NB4 (cell line): ENCODE measurements around the gene AGBL1.

Source experiments
- DNase-seq: peaks from one replicate; pipeline ENCODE4 v3.0.0; 2010; ENCODE audit warnings: low read depth
- H3K4me3 ChIP-seq: one replicate; pipeline ENCODE4 v1.5.1; 2011; ENCODE audit warnings: mild to moderate bottlenecking, low read depth, low read length, moderate library complexity
- CTCF ChIP-seq: IDR thresholded peaks from one replicate; pipeline ENCODE4 v1.5.1; 2012; ENCODE audit warnings: low read depth, low read length
- MAX ChIP-seq: IDR thresholded peaks from 2 replicates; pipeline ENCODE4 v1.6.1; 2011; ENCODE audit warnings: low read depth, low read length
- MYC ChIP-seq: IDR thresholded peaks from 2 replicates; pipeline ENCODE4 v1.6.1; 2011; ENCODE audit warnings: low read depth, low read length
- POLR2A ChIP-seq: IDR thresholded peaks from 2 replicates; pipeline ENCODE4 v1.6.1; 2011; ENCODE audit warnings: mild to moderate bottlenecking; ENCODE audit not compliant: insufficient read length; ENCODE audit errors: extremely low read depth

The AGBL1 gene

DNA sequence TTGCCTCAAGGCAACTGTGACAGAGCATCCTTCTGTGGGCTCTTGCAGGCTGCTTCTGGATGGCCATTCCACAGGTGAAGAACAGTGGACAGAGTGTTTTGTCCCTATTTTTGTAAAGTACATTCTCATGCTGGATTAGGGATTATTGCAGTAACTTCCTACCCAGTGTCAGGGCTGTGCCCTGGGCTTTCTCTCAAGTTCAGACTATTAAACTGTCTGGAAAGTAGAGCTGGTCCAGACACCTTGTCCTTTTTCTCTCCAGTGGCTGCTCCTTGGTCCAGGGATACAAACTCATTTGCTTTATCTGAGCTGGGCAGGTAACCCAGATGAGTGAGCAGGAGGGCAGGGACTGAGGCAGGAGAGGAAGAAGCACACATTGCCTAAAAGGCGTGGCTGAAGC lies 37.4 kb upstream of the AGBL1 start:
- no peak for TF ChIP-seq POLR2A
- no peak for TF ChIP-seq MYC
- TF ChIP-seq CTCF: no peak
- no peak for TF ChIP-seq MAX
- H3K4me3 ChIP-seq: no peak overlapping the region
- DNase-seq: no peak

- H3K4me3 ChIP-seq: no peak overlapping the region
- no peak for TF ChIP-seq MYC
- peak; percentile 4 for TF ChIP-seq CTCF
- peak; percentile 6 for DNase-seq
Measured at GRCh38 chr15:86044981-86045380, 34.7 kb upstream of the AGBL1 start.

DNA sequence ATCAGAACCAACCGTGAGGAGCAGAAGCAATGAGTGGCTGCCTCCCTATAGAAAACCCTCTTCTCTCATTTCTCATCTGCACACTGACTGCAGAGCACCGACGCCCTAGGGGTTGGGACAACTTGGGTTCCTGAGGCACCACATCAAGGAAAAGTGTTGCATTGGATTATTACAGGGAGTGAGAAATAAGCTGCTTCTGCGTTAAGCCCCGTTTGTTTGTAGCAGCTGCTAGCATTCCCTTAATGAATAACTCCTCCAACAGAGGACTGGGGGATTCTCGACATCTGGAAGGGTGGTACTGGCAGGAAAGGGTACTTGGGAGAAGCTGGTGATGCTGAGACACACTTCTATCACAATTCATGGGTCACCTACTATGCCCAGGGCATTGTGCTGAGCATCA lies 25.3 kb upstream of the AGBL1 start:
- no peak for TF ChIP-seq CTCF
- TF ChIP-seq MYC: no peak
- TF ChIP-seq POLR2A: no peak
- TF ChIP-seq MAX: no peak
- DNase-seq: no peak
- no peak overlapping the region for H3K4me3 ChIP-seq

DNA sequence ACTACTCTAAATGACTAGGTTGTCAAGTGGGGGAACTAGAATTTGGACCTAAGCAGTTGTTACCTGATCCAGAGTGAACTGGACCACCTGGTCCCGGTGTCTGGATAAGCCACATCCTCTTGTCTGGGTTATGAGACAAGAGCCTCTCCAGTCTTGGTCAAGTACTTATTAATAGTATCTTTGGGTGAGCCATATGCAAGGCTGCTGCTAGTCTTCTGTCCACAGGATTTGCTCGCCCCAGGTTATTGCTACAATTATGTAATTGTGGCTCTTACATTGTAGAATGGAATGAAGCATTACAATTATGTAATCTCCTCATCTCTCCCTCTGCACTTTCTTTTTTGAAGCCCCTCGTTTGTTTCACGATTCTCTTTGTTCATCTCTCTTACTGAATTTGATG lies 24.0 kb upstream of the AGBL1 start:
- H3K4me3 ChIP-seq: no peak overlapping the region
- DNase-seq: no peak
- TF ChIP-seq POLR2A: no peak
- TF ChIP-seq CTCF: no peak
- no peak for TF ChIP-seq MYC
- no peak for TF ChIP-seq MAX

GRCh38 chr15:86059851-86060250 lies 19.8 kb upstream of the AGBL1 start:
- no peak overlapping the region for H3K4me3 ChIP-seq
- no peak for DNase-seq
- TF ChIP-seq CTCF (no peak), MYC (no peak), MAX (no peak)

DNA sequence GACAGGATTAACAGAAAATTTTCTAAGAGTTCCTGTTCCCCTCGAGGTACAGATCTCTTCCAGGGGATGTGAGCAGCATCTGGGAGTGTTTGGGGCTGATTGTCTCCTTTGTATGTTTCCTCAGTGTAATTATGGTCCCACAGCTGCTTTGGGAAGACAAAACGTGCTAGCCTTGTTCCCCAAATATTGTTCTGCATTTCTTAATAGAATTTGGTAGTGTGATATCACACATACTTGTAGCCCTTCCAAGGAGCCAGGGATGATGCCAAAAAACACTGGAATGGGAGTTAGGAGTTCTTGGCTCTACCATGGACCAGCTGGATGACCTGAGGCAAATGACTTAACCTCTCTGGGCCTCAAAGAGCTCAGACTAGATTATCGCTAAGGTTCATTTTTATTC lies 19.0 kb upstream of the AGBL1 start:
- H3K4me3 ChIP-seq: no peak overlapping the region
- TF ChIP-seq POLR2A: no peak
- no peak for TF ChIP-seq CTCF
- TF ChIP-seq MYC: no peak
- no peak for TF ChIP-seq MAX
- DNase-seq: no peak
